ENCODE results near the gene INO80D.
"Not testable (repeated sequence)": the region's sequence is repeated elsewhere in the genome, so short reads cannot be mapped to it uniquely, and the experiment has no call there.

INO80D gene

DNA sequence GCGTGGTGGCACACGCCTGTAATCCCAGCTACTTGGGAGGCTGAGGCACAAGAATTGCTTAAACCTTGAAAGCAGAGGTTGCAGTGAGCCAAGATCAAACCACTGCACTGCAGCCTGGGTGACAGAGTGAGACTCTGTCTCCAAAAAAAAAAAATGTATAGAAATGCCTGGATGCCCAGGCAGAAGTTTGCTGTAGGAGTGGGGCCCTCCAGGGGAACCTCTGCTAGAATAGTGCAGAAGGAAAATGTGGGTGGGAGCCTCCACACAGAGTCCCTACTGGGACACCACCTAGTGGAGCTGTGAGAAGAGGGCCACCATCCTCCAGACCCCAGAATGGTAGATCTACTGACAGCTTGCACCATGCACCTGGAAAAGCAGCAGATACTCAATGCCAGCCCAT lies 70.2 kb downstream of the INO80D start:
- H3K27me3 ChIP-seq (replicated peaks in 2 of 5; ENCODE audit: control insufficient read depth in 4 of 5, insufficient read depth in 5 of 5, low read length in 4 of 5); H3K4me3 ChIP-seq (ENCODE audit: control insufficient read depth in 1 of 7, extremely low read depth in 1 of 7, insufficient read depth in 4 of 7, low read depth in 2 of 7, low read length in 6 of 7); DNase-seq; H3K27ac ChIP-seq (ENCODE audit: insufficient read depth in 1 of 2, low read depth in 1 of 2, low read length in 2 of 2, poor library complexity in 1 of 2, severe bottlenecking in 2 of 2); POLR2A ChIA-PET; H3K4me1 ChIP-seq (ENCODE audit: control extremely low read depth in 1 of 4, control insufficient read depth in 4 of 4, insufficient read depth in 4 of 4, low read length in 3 of 4): not testable (repeated sequence)
- WGBS (ENCODE audit: insufficient coverage) = 100% methylated on average over 2 of the region's 2 CpGs
- Histone ChIP-seq H3K36me3 (ENCODE audit: control insufficient read depth in 4 of 4, insufficient read depth in 4 of 4, low read length in 3 of 4) (peaks cover 15 to 64% (median 49%) of the 10 kb centered on the region in 4 experiments), H3K9me3 (ENCODE audit: control extremely low read depth in 1 of 5, control insufficient read depth in 4 of 5, insufficient read depth in 2 of 5, low read depth in 1 of 5, low read length in 4 of 5) (peaks cover 0 to 12% (median 11%) of the 10 kb centered on the region in 5 experiments)
- CTCF ChIA-PET = interaction anchor here (0.7 to 3.0 kb wide), 2 partner anchors 11 to 31 kb away, joined by 6 to 12 read pairs; no protein-coding TSS in a partner anchor

DNA sequence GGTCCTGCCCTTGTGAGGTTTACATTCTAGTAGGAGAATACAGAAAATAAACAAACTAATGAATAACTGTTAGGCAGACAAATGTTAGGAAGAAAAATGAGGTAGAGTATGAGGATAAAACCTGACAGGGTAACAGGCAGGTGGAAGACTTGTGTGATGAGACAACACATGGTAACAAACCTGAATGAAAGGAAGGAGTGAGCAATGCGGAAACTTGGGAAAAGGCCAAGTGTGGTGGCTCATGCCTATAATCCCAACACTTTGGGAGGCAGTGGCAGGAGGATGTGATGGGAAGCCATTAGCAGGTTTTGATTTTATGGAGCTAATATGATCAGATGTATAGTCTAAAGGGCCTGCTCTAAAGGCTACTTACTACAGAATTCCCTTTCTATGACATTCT lies 74.2 kb downstream of the INO80D start:
- Histone ChIP-seq H3K4me3 (ENCODE audit: control insufficient read depth in 1 of 7, extremely low read depth in 1 of 7, insufficient read depth in 4 of 7, low read depth in 2 of 7, low read length in 6 of 7) (no peak overlapping the region), H3K27ac (ENCODE audit: insufficient read depth in 1 of 2, low read depth in 1 of 2, low read length in 2 of 2, poor library complexity in 1 of 2, severe bottlenecking in 2 of 2) (no peak overlapping the region), H3K4me1 (ENCODE audit: control extremely low read depth in 1 of 4, control insufficient read depth in 4 of 4, insufficient read depth in 4 of 4, low read length in 3 of 4) (no peaks in the 10 kb centered on the region), H3K27me3 (replicated peaks in 2 of 5; ENCODE audit: control insufficient read depth in 4 of 5, insufficient read depth in 5 of 5, low read length in 4 of 5) (no peaks in the 10 kb centered on the region), H3K36me3 (ENCODE audit: control insufficient read depth in 4 of 4, insufficient read depth in 4 of 4, low read length in 3 of 4) (peaks cover 19 to 65% (median 49%) of the 10 kb centered on the region in 4 experiments), H3K9me3 (ENCODE audit: control extremely low read depth in 1 of 5, control insufficient read depth in 4 of 5, insufficient read depth in 2 of 5, low read depth in 1 of 5, low read length in 4 of 5) (peaks cover 0 to 10% (median 9%) of the 10 kb centered on the region in 5 experiments)
- CTCF ChIA-PET = no interaction called here
- DNase-seq = no peak
- POLR2A ChIA-PET = no interaction called here
- WGBS (ENCODE audit: insufficient coverage) = 100% methylated on average over 1 of the region's 1 CpG

- no peak for DNase-seq
- no peaks in the 10 kb centered on the region for H3K27me3 ChIP-seq (replicated peaks in 2 of 5; ENCODE audit: control insufficient read depth in 4 of 5, insufficient read depth in 5 of 5, low read length in 4 of 5)
- H3K4me3 ChIP-seq (ENCODE audit: control insufficient read depth in 1 of 7, extremely low read depth in 1 of 7, insufficient read depth in 4 of 7, low read depth in 2 of 7, low read length in 6 of 7) = no peak overlapping the region
- peaks cover 0 to 5% (median 4%) of the 10 kb centered on the region in 5 experiments for H3K9me3 ChIP-seq (ENCODE audit: control extremely low read depth in 1 of 5, control insufficient read depth in 4 of 5, insufficient read depth in 2 of 5, low read depth in 1 of 5, low read length in 4 of 5)
- ChIA-PET CTCF (interaction anchor here (1.3 kb wide), 1 partner anchor 9 kb away, joined by 4 read pairs; no protein-coding TSS in a partner anchor), POLR2A (no interaction called here)
- H3K4me1 ChIP-seq (ENCODE audit: control extremely low read depth in 1 of 4, control insufficient read depth in 4 of 4, insufficient read depth in 4 of 4, low read length in 3 of 4) = no peaks in the 10 kb centered on the region
- H3K36me3 ChIP-seq (ENCODE audit: control insufficient read depth in 4 of 4, insufficient read depth in 4 of 4, low read length in 3 of 4) = peaks cover 14 to 61% (median 45%) of the 10 kb centered on the region in 4 experiments
- H3K27ac ChIP-seq (ENCODE audit: insufficient read depth in 1 of 2, low read depth in 1 of 2, low read length in 2 of 2, poor library complexity in 1 of 2, severe bottlenecking in 2 of 2) = no peak overlapping the region
- WGBS (ENCODE audit: insufficient coverage) = 98% methylated on average over 4 of the region's 4 CpGs
Observed at GRCh38 chr2:206011018-206011614, 74.9 kb downstream of the INO80D start.

- H3K9me3 ChIP-seq (ENCODE audit: control extremely low read depth in 1 of 5, control insufficient read depth in 4 of 5, insufficient read depth in 2 of 5, low read depth in 1 of 5, low read length in 4 of 5) = no peaks in the 10 kb centered on the region
- H3K36me3 ChIP-seq (ENCODE audit: control insufficient read depth in 4 of 4, insufficient read depth in 4 of 4, low read length in 3 of 4) = peaks cover 21 to 54% (median 37%) of the 10 kb centered on the region in 4 experiments
- H3K27me3 ChIP-seq (replicated peaks in 2 of 5; ENCODE audit: control insufficient read depth in 4 of 5, insufficient read depth in 5 of 5, low read length in 4 of 5) = no peaks in the 10 kb centered on the region
- peaks cover 0 to 3% (median under 1%) of the 10 kb centered on the region in 4 experiments for H3K4me1 ChIP-seq (ENCODE audit: control extremely low read depth in 1 of 4, control insufficient read depth in 4 of 4, insufficient read depth in 4 of 4, low read length in 3 of 4)
- no peak overlapping the region for H3K4me3 ChIP-seq (ENCODE audit: control insufficient read depth in 1 of 7, extremely low read depth in 1 of 7, insufficient read depth in 4 of 7, low read depth in 2 of 7, low read length in 6 of 7)
- ChIA-PET POLR2A (interaction anchor here (0.5 to 0.6 kb wide), 2 partner anchors 17 to 674 kb away, joined by 4 to 5 read pairs; no protein-coding TSS in a partner anchor), CTCF (interaction anchor here (1.1 to 2.6 kb wide), 3 partner anchors 10 to 147 kb away, joined by 3 to 12 read pairs (median 5); no protein-coding TSS in a partner anchor)
- no peak overlapping the region for H3K27ac ChIP-seq (ENCODE audit: insufficient read depth in 1 of 2, low read depth in 1 of 2, low read length in 2 of 2, poor library complexity in 1 of 2, severe bottlenecking in 2 of 2)
- WGBS (ENCODE audit: insufficient coverage) = 94% methylated on average over 6 of the region's 8 CpGs
- DNase-seq = peak; percentile 12 to 49 (median 36)
Observed at GRCh38 chr2:206004004-206004693, 81.8 kb downstream of the INO80D start.

DNA sequence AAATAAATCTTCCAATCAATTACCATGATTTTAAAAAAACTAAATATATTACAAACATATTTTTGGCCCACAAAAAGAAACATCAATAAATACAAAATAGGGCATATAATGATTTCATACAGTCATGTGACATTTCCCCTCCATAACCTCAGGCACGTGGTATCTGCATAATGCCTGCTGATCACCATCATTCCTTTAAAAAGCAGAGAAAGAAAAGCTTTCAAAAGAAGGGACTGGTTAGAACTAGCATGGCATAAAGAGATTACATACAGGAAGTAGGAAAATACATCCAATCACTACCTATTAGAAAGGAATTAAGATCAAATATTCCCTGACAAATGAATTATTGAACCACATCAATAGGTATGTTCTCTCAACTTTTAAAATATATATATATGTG lies 83.5 kb downstream of the INO80D start:
- WGBS (ENCODE audit: insufficient coverage) = no CpG with 5 or more reads among the region's 1 CpG
- POLR2A ChIA-PET = no interaction called here
- peaks cover 19 to 41% (median 36%) of the 10 kb centered on the region in 4 experiments for H3K36me3 ChIP-seq (ENCODE audit: control insufficient read depth in 4 of 4, insufficient read depth in 4 of 4, low read length in 3 of 4)

DNA sequence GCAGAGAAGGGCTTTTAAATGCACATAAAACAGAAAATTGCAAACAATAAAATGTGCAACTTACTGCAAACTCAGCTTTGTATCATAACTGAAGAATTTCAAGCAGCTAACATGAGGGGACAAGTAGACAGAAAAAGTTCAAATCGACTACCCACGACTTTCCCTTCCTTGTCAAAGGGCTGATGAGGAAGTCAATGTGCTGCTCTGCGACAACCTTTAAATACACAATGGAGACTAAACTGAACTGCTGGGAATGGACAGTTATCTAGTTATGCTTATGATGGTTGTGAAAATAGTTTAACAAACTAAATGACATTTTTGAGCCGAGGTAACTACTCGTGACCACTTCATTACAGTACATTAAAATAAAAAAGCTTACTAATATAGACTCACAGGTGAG lies 84.1 kb downstream of the INO80D start:
- no peak overlapping the region for H3K4me3 ChIP-seq (ENCODE audit: control insufficient read depth in 1 of 7, extremely low read depth in 1 of 7, insufficient read depth in 4 of 7, low read depth in 2 of 7, low read length in 6 of 7)
- ChIA-PET CTCF (interaction anchor here (1.2 to 2.0 kb wide), 2 partner anchors 126 to 152 kb away, joined by 4 read pairs; no protein-coding TSS in a partner anchor), POLR2A (no interaction called here)
- H3K4me1 ChIP-seq (ENCODE audit: control extremely low read depth in 1 of 4, control insufficient read depth in 4 of 4, insufficient read depth in 4 of 4, low read length in 3 of 4) = peaks cover 0 to 14% (median 3%) of the 10 kb centered on the region in 4 experiments
- H3K9me3 ChIP-seq (ENCODE audit: control extremely low read depth in 1 of 5, control insufficient read depth in 4 of 5, insufficient read depth in 2 of 5, low read depth in 1 of 5, low read length in 4 of 5) = no peaks in the 10 kb centered on the region
- no peak overlapping the region for H3K27ac ChIP-seq (ENCODE audit: insufficient read depth in 1 of 2, low read depth in 1 of 2, low read length in 2 of 2, poor library complexity in 1 of 2, severe bottlenecking in 2 of 2)
- no peaks in the 10 kb centered on the region for H3K27me3 ChIP-seq (replicated peaks in 2 of 5; ENCODE audit: control insufficient read depth in 4 of 5, insufficient read depth in 5 of 5, low read length in 4 of 5)
- H3K36me3 ChIP-seq (ENCODE audit: control insufficient read depth in 4 of 4, insufficient read depth in 4 of 4, low read length in 3 of 4) = peaks cover 18 to 39% (median 31%) of the 10 kb centered on the region in 4 experiments
- DNase-seq = peak in 2 of 3 donors; percentile 17 to 24
- 27% methylated on average over 2 of the region's 5 CpGs for WGBS (ENCODE audit: insufficient coverage)

More for the DNA sequence above, 83.5 kb downstream of the INO80D start:
- Histone ChIP-seq H3K9me3 (ENCODE audit: control extremely low read depth in 1 of 5, control insufficient read depth in 4 of 5, insufficient read depth in 2 of 5, low read depth in 1 of 5, low read length in 4 of 5) (no peaks in the 10 kb centered on the region), H3K27me3 (replicated peaks in 2 of 5; ENCODE audit: control insufficient read depth in 4 of 5, insufficient read depth in 5 of 5, low read length in 4 of 5) (no peaks in the 10 kb centered on the region), H3K27ac (ENCODE audit: insufficient read depth in 1 of 2, low read depth in 1 of 2, low read length in 2 of 2, poor library complexity in 1 of 2, severe bottlenecking in 2 of 2) (no peak overlapping the region), H3K4me1 (ENCODE audit: control extremely low read depth in 1 of 4, control insufficient read depth in 4 of 4, insufficient read depth in 4 of 4, low read length in 3 of 4) (peaks cover 0 to 14% (median 3%) of the 10 kb centered on the region in 4 experiments), H3K4me3 (ENCODE audit: control insufficient read depth in 1 of 7, extremely low read depth in 1 of 7, insufficient read depth in 4 of 7, low read depth in 2 of 7, low read length in 6 of 7) (no peak overlapping the region)
- no peak for DNase-seq
- CTCF ChIA-PET = interaction anchor here (1.2 to 2.0 kb wide), 2 partner anchors 125 to 151 kb away, joined by 4 read pairs; no protein-coding TSS in a partner anchor

- DNase-seq = no peak
- Histone ChIP-seq H3K27ac (ENCODE audit: insufficient read depth in 1 of 2, low read depth in 1 of 2, low read length in 2 of 2, poor library complexity in 1 of 2, severe bottlenecking in 2 of 2) (no peak overlapping the region), H3K36me3 (ENCODE audit: control insufficient read depth in 4 of 4, insufficient read depth in 4 of 4, low read length in 3 of 4) (peaks cover 19 to 37% (median 26%) of the 10 kb centered on the region in 4 experiments), H3K4me3 (ENCODE audit: control insufficient read depth in 1 of 7, extremely low read depth in 1 of 7, insufficient read depth in 4 of 7, low read depth in 2 of 7, low read length in 6 of 7) (no peak overlapping the region), H3K9me3 (ENCODE audit: control extremely low read depth in 1 of 5, control insufficient read depth in 4 of 5, insufficient read depth in 2 of 5, low read depth in 1 of 5, low read length in 4 of 5) (no peaks in the 10 kb centered on the region), H3K27me3 (replicated peaks in 2 of 5; ENCODE audit: control insufficient read depth in 4 of 5, insufficient read depth in 5 of 5, low read length in 4 of 5) (no peaks in the 10 kb centered on the region), H3K4me1 (ENCODE audit: control extremely low read depth in 1 of 4, control insufficient read depth in 4 of 4, insufficient read depth in 4 of 4, low read length in 3 of 4) (peaks cover 0 to 23% (median 5%) of the 10 kb centered on the region in 4 experiments)
- POLR2A ChIA-PET = no interaction called here
- CTCF ChIA-PET = interaction anchor here (0.6 to 2.0 kb wide), 3 partner anchors 13 to 153 kb away, joined by 3 to 4 read pairs (median 3); no protein-coding TSS in a partner anchor
- no CpG with 5 or more reads among the region's 1 CpG for WGBS (ENCODE audit: insufficient coverage)
Observed at GRCh38 chr2:206000776-206001175, 85.2 kb downstream of the INO80D start.

Measured in common myeloid progenitor, CD34-positive (primary cell).